HFF-Myc (cell line): Measurements from ENCODE around the gene GABRB2.

Source experiments
- DNase-seq: peaks from one replicate; pipeline ENCODE4 v3.0.0-alpha.2; 2011; ENCODE audit warnings: low read depth; ENCODE audit errors: extremely low read depth
- H3K4me3 ChIP-seq: replicated peaks from 2 replicates; pipeline ENCODE4 v1.5.1; 2011; ENCODE audit warnings: low read depth, mild to moderate bottlenecking, control low read depth, low read length
- CTCF ChIP-seq: IDR thresholded peaks from 2 replicates; pipeline ENCODE4 v1.5.1; 2012; ENCODE audit warnings: mild to moderate bottlenecking, low read depth, low read length, control low read depth; ENCODE audit errors: missing control alignments

Gene GABRB2

GRCh38 chr5:161271816-161272215 lies 274.7 kb downstream of the GABRB2 start:
- no peak for DNase-seq
- TF ChIP-seq CTCF = no peak

GRCh38 chr5:161269125-161269524 lies 277.4 kb downstream of the GABRB2 start:
- TF ChIP-seq CTCF = no peak
- no peak for DNase-seq
- H3K4me3 ChIP-seq = no peak overlapping the region

More at GRCh38 chr5:161271816-161272215, 274.7 kb downstream of the GABRB2 start:
- H3K4me3 ChIP-seq = no peak overlapping the region

- DNase-seq = no peak
- TF ChIP-seq CTCF = no peak
- no peak overlapping the region for H3K4me3 ChIP-seq
Measured at GRCh38 chr5:161266954-161267353, 279.6 kb downstream of the GABRB2 start.

GRCh38 chr5:161265006-161265405 lies 281.5 kb downstream of the GABRB2 start:
- TF ChIP-seq CTCF = no peak

GRCh38 chr5:161263191-161263590 lies 283.3 kb downstream of the GABRB2 start:
- no peak overlapping the region for H3K4me3 ChIP-seq
- TF ChIP-seq CTCF = no peak
- no peak for DNase-seq

More at GRCh38 chr5:161265006-161265405, 281.5 kb downstream of the GABRB2 start:
- DNase-seq = no peak
- H3K4me3 ChIP-seq = no peak overlapping the region

- DNase-seq = no peak
- no peak overlapping the region for H3K4me3 ChIP-seq
- no peak for TF ChIP-seq CTCF
Measured at GRCh38 chr5:161261668-161262323, 284.7 kb downstream of the GABRB2 start.

- TF ChIP-seq CTCF = no peak
- H3K4me3 ChIP-seq = no peak overlapping the region
- no peak for DNase-seq
Measured at GRCh38 chr5:161258438-161258837, 288.1 kb downstream of the GABRB2 start.
